CD4-positive, CD25-positive, alpha-beta regulatory T cell (primary cell): Measurements from ENCODE around the gene ATP1A3. TPM values are rescaled to one million over a fixed set of nuclear protein-coding genes. Genes with fewer than 3 reads are reported as not detected.
"Not testable (repeated sequence)": the region's sequence is repeated elsewhere in the genome, so short reads cannot be mapped to it uniquely, and the experiment has no call there.

ENCODE experiments used
- ATAC-seq, 2 donors: fragments of 150-1000 bp; cut with Tn5 transposase; one replicate each; pipeline ENCODE4 v1.10.0; 2021; ENCODE audit warnings: low read depth in 2 of 2, moderate number of reproducible peaks in 2 of 2, moderate library complexity in 1 of 2
- DNase-seq, 3 donors: peaks; one replicate each; pipeline versions ENCODE4 v3.0.0 to v3.0.0-alpha.2; 2012 to 2022; ENCODE audit warnings: mixed read lengths in 1 of 3
- H3K27ac ChIP-seq: one replicate; pipeline ENCODE4 v1.7.0; 2013; ENCODE audit warnings: mild to moderate bottlenecking, low read length; ENCODE audit not compliant: insufficient read depth, poor library complexity, severe bottlenecking
- H3K27me3 ChIP-seq: one replicate; pipeline ENCODE4 v1.7.0; 2013; ENCODE audit warnings: low read length; ENCODE audit not compliant: control insufficient read depth, insufficient read depth
- H3K36me3 ChIP-seq: one replicate; pipeline ENCODE4 v1.7.0; 2013; ENCODE audit warnings: mild to moderate bottlenecking, low read length, moderate library complexity; ENCODE audit not compliant: control insufficient read depth, insufficient read depth
- H3K4me1 ChIP-seq: 2 replicates; pipeline ENCODE4 v1.7.0; 2013; ENCODE audit warnings: mild to moderate bottlenecking, low read length; ENCODE audit not compliant: insufficient read depth, control insufficient read depth, poor library complexity, severe bottlenecking
- H3K4me3 ChIP-seq: one replicate; pipeline ENCODE4 v1.7.0; 2013; ENCODE audit warnings: low read depth, mild to moderate bottlenecking, low read length, moderate library complexity
- H3K9me3 ChIP-seq, 2 experiments: 1 replicate in 1 of 2; 2 replicates in 1 of 2; pipeline ENCODE4 v1.7.0; 2013; ENCODE audit warnings: low read length in 2 of 2, mild to moderate bottlenecking in 1 of 2, moderate library complexity in 1 of 2; ENCODE audit not compliant: control insufficient read depth in 2 of 2
- H3K27ac Mint-ChIP-seq, 3 donors: one replicate each; pipeline ENCODE4 v1.8.0; 2020 to 2022; ENCODE audit warnings: mild to moderate bottlenecking in 3 of 3, mixed read lengths in 3 of 3, moderate library complexity in 2 of 3
- H3K27me3 Mint-ChIP-seq: one replicate; pipeline ENCODE4 v1.8.0; 2022; ENCODE audit warnings: mild to moderate bottlenecking, mixed read lengths
- H3K36me3 Mint-ChIP-seq: one replicate; pipeline ENCODE4 v1.8.0; 2020; ENCODE audit warnings: mixed read lengths
- H3K4me1 Mint-ChIP-seq, 4 donors: one replicate each; pipeline ENCODE4 v1.8.0; 2020 to 2022; ENCODE audit warnings: mixed read lengths in 4 of 4, mild to moderate bottlenecking in 1 of 4
- H3K4me3 Mint-ChIP-seq, 4 donors: one replicate each; pipeline ENCODE4 v1.8.0; 2020 to 2022; ENCODE audit warnings: mild to moderate bottlenecking in 4 of 4, mixed read lengths in 4 of 4, moderate library complexity in 3 of 4
- H3K9me3 Mint-ChIP-seq, 7 donors: one replicate each; pipeline ENCODE4 v1.8.0; 2020 to 2022; ENCODE audit warnings: mixed read lengths in 7 of 7, mild to moderate bottlenecking in 3 of 7, moderate library complexity in 2 of 7
- polyA plus RNA-seq, 4 donors: library from polyadenylated mRNA; unstranded; fragments of 300-500 nt; fragmentation: Illumina TruSeq; gene quantifications; one replicate each; pipeline ENCODE4 v1.2.3, GENCODE V29; 2021
- total RNA-seq: library from RNA; stranded (reverse); gene quantifications from one replicate; pipeline ENCODE4 v1.2.3, GENCODE V29; 2022

The ATP1A3 gene
- total RNA-seq, result 11.1 TPM
- 1 to 10 TPM in 3 of 4 donors, under 1 TPM in 1; 0.92 to 3.5 (median 1.7) TPM for polyA plus RNA-seq

GRCh38 chr19:41993612-41994483 lies at the start of gene ATP1A3:
Gene ATP1A3, minus strand, starts transcription at chr19:41994230. Its CDS starts 154 bp downstream, at chr19:41994076.
- Mint-ChIP-seq H3K27me3 (peaks cover 27% of the 10 kb centered on the region), H3K4me3 (peak within 1 kb of the TSS; percentile 85 to 92 (median 87)), H3K27ac (peak within 1 kb of the TSS in 2 of 3 donors; percentile 7 to 78), H3K9me3 (peaks cover 0 to 5% (median 0%) of the 10 kb centered on the region in 7 donors), H3K4me1 (peaks cover 0 to 43% (median 15%) of the 10 kb centered on the region in 4 donors), H3K36me3 (peaks cover 3% of the 10 kb centered on the region)
- Histone ChIP-seq H3K36me3 (no peaks in the 10 kb centered on the region), H3K9me3 (no peaks in the 10 kb centered on the region), H3K27me3 (peaks cover 13% of the 10 kb centered on the region), H3K27ac (no peak within 1 kb of the TSS), H3K4me3 (peak within 1 kb of the TSS; percentile 57), H3K4me1 (peaks cover 32% of the 10 kb centered on the region)
- peak; percentile 67 to 76 for ATAC-seq
- peak; percentile 58 to 66 (median 63) for DNase-seq

GRCh38 chr19:42042455-42043170 lies 48.6 kb upstream of the ATP1A3 start:
- H3K4me3 Mint-ChIP-seq, result no peak overlapping the region
- no peaks in the 10 kb centered on the region for H3K9me3 Mint-ChIP-seq
- Histone ChIP-seq H3K9me3 (no peaks in the 10 kb centered on the region), H3K36me3 (no peaks in the 10 kb centered on the region), H3K27ac (no peak overlapping the region), H3K4me3 (no peak overlapping the region), H3K4me1 (no peaks in the 10 kb centered on the region), H3K27me3 (no peaks in the 10 kb centered on the region)
- H3K36me3 Mint-ChIP-seq, result no peaks in the 10 kb centered on the region
- H3K27me3 Mint-ChIP-seq, result peaks cover 4% of the 10 kb centered on the region
- ATAC-seq (no peak), DNase-seq (no peak)
- no peaks in the 10 kb centered on the region for H3K4me1 Mint-ChIP-seq
- H3K27ac Mint-ChIP-seq, result no peak overlapping the region

- DNase-seq, H3K27ac Mint-ChIP-seq, H3K4me1 Mint-ChIP-seq, H3K4me3 Mint-ChIP-seq, H3K4me3 ChIP-seq, H3K9me3 ChIP-seq, H3K36me3 ChIP-seq, H3K27me3 ChIP-seq, ATAC-seq, H3K27ac ChIP-seq, H3K9me3 Mint-ChIP-seq, H3K4me1 ChIP-seq, H3K27me3 Mint-ChIP-seq, H3K36me3 Mint-ChIP-seq: not testable (repeated sequence)
Observed at GRCh38 chr19:42040491-42040890, 46.5 kb upstream of the ATP1A3 start.

- H3K27ac Mint-ChIP-seq, result no peak overlapping the region
- Histone ChIP-seq H3K4me1 (no peaks in the 10 kb centered on the region), H3K27ac (no peak overlapping the region), H3K9me3 (no peaks in the 10 kb centered on the region), H3K36me3 (no peaks in the 10 kb centered on the region), H3K4me3 (no peak overlapping the region), H3K27me3 (no peaks in the 10 kb centered on the region)
- no peak overlapping the region for H3K4me3 Mint-ChIP-seq
- ATAC-seq (no peak), DNase-seq (no peak)
- no peaks in the 10 kb centered on the region for H3K9me3 Mint-ChIP-seq
- peaks cover 4% of the 10 kb centered on the region for H3K27me3 Mint-ChIP-seq
- H3K4me1 Mint-ChIP-seq, result no peaks in the 10 kb centered on the region
- no peaks in the 10 kb centered on the region for H3K36me3 Mint-ChIP-seq
Observed at GRCh38 chr19:42040031-42040430, 46.0 kb upstream of the ATP1A3 start.

- Mint-ChIP-seq H3K4me1 (peaks cover 0 to 6% (median 2%) of the 10 kb centered on the region in 4 donors), H3K27ac (peak overlapping the region in 1 of 3 donors; percentile 44), H3K27me3 (peaks cover 10% of the 10 kb centered on the region), H3K9me3 (no peaks in the 10 kb centered on the region), H3K36me3 (no peaks in the 10 kb centered on the region), H3K4me3 (no peak overlapping the region)
- ATAC-seq (no peak), DNase-seq (no peak)
- H3K27me3 ChIP-seq, result no peaks in the 10 kb centered on the region
- no peaks in the 10 kb centered on the region for H3K4me1 ChIP-seq
- no peak overlapping the region for H3K4me3 ChIP-seq
- no peaks in the 10 kb centered on the region for H3K9me3 ChIP-seq
- H3K27ac ChIP-seq, result no peak overlapping the region
- H3K36me3 ChIP-seq, result no peaks in the 10 kb centered on the region
Observed at GRCh38 chr19:42038666-42039065, 44.6 kb upstream of the ATP1A3 start.

- DNase-seq, result no peak
- Mint-ChIP-seq H3K9me3 (no peaks in the 10 kb centered on the region), H3K27me3 (peaks cover 13% of the 10 kb centered on the region), H3K27ac (no peak overlapping the region), H3K4me3 (no peak overlapping the region), H3K36me3 (no peaks in the 10 kb centered on the region), H3K4me1 (peaks cover 0 to 6% (median 2%) of the 10 kb centered on the region in 4 donors)
- Histone ChIP-seq H3K27me3 (no peaks in the 10 kb centered on the region), H3K36me3 (no peaks in the 10 kb centered on the region), H3K9me3 (no peaks in the 10 kb centered on the region), H3K27ac (no peak overlapping the region), H3K4me3 (no peak overlapping the region), H3K4me1 (no peaks in the 10 kb centered on the region)
- no peak for ATAC-seq
Observed at GRCh38 chr19:42037649-42038048, 43.6 kb upstream of the ATP1A3 start.

GRCh38 chr19:42034640-42035391 lies 40.8 kb upstream of the ATP1A3 start:
- H3K27me3 ChIP-seq, H3K27ac ChIP-seq, H3K36me3 Mint-ChIP-seq, H3K27ac Mint-ChIP-seq, H3K9me3 ChIP-seq, H3K36me3 ChIP-seq, H3K4me3 Mint-ChIP-seq, H3K4me3 ChIP-seq, H3K9me3 Mint-ChIP-seq, H3K4me1 Mint-ChIP-seq, H3K4me1 ChIP-seq: not testable (repeated sequence)
- ATAC-seq, result peak; percentile 57 to 80
- H3K27me3 Mint-ChIP-seq, result peaks cover 18% of the 10 kb centered on the region
- peak; percentile 49 to 77 (median 62) for DNase-seq
